Upper lobe of right lung (tissue), 1 donor: Measurements from ENCODE around the gene TRDMT1. TPM values are rescaled to one million over a fixed set of nuclear protein-coding genes. Genes with fewer than 3 reads are reported as not detected.

Source experiments
- ATAC-seq: fragments of 200-7000 bp; cut with Tn5 transposase; one replicate; pipeline ENCODE4 v1.9.1; 2020; ENCODE audit warnings: mild to moderate bottlenecking, moderate library complexity
- DNase-seq: peaks from one replicate; pipeline ENCODE4 v3.0.0-alpha.2; 2020
- H3K27ac ChIP-seq: fragments of 200-600 bp; one replicate; pipeline ENCODE4 v1.8.0; 2022
- H3K27me3 ChIP-seq: fragments of 200-600 bp; one replicate; pipeline ENCODE4 v1.8.0; 2022; ENCODE audit warnings: mild to moderate bottlenecking
- H3K36me3 ChIP-seq: fragments of 200-600 bp; one replicate; pipeline ENCODE4 v1.8.0; 2022
- H3K4me1 ChIP-seq: fragments of 200-600 bp; one replicate; pipeline ENCODE4 v1.8.0; 2022
- H3K4me3 ChIP-seq: fragments of 200-600 bp; one replicate; pipeline ENCODE4 v1.8.0; 2022; ENCODE audit warnings: mild to moderate bottlenecking
- H3K9me3 ChIP-seq: fragments of 200-600 bp; one replicate; pipeline ENCODE4 v1.8.0; 2022
- intact Hi-C: fragments of 100-400 bp; cut with DNase I; formaldehyde crosslinking; loops from one replicate; pipeline ENCODE4 v1.11.0; 2022
- total RNA-seq: library from RNA; stranded (reverse); fragmentation: NEBNext Ultra II Directional; extraction: Animal tissue kit (Norgen Biotek cat#: 25700); gene quantifications from one replicate; pipeline ENCODE4 v1.2.1, GENCODE V29; 2021
- TF ChIP-seq, protein P1 (sequence below): fragments of 200-600 bp; IDR thresholded peaks from one replicate; pipeline ENCODE4 v1.8.0; 2022; ENCODE audit warnings: antibody characterized with exemption
- donor health status: DM: no; HTN: yes; CAD: no; lungs with severe emphysema.

TRDMT1 gene
- total RNA-seq, 1 donor from 2014 or later = 9.2 TPM

GRCh38 chr10:17225808-17226207 is 24.3 kb upstream of the TRDMT1 start:
- TF ChIP-seq, protein P1, sequence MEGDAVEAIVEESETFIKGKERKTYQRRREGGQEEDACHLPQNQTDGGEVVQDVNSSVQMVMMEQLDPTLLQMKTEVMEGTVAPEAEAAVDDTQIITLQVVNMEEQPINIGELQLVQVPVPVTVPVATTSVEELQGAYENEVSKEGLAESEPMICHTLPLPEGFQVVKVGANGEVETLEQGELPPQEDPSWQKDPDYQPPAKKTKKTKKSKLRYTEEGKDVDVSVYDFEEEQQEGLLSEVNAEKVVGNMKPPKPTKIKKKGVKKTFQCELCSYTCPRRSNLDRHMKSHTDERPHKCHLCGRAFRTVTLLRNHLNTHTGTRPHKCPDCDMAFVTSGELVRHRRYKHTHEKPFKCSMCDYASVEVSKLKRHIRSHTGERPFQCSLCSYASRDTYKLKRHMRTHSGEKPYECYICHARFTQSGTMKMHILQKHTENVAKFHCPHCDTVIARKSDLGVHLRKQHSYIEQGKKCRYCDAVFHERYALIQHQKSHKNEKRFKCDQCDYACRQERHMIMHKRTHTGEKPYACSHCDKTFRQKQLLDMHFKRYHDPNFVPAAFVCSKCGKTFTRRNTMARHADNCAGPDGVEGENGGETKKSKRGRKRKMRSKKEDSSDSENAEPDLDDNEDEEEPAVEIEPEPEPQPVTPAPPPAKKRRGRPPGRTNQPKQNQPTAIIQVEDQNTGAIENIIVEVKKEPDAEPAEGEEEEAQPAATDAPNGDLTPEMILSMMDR = no peak
- no peak for DNase-seq
- H3K4me1 ChIP-seq = peaks cover 6% of the 10 kb centered on the region
- ATAC-seq = no peak
- intact Hi-C loops = no loop called here
- H3K36me3 ChIP-seq = peaks cover 2% of the 10 kb centered on the region
- H3K27me3 ChIP-seq = no peaks in the 10 kb centered on the region
- H3K27ac ChIP-seq = no peak overlapping the region
- H3K9me3 ChIP-seq = no peaks in the 10 kb centered on the region
- no peak overlapping the region for H3K4me3 ChIP-seq

DNA sequence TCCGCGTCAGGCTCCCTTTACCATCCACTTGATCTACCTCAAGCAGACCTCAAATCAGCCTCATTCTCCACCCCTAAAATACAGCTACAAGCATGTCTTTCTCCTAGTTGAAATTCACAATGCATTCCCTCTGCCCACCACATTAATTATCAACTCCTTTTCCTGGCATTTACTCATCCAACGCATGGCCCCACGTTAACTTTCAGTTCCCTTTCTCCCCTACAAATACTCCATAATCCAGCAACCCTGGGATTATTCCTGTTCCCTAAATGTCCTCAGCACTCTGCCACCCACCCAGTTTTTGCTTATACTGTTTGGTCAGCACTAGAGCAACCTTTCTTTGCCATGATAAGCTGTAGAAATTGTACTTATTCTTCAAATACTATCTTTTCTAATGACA is 20.9 kb upstream of the TRDMT1 start:
- intact Hi-C loops = no loop called here
- no peaks in the 10 kb centered on the region for H3K36me3 ChIP-seq
- ATAC-seq (peak; percentile 79), DNase-seq (no peak)
- TF ChIP-seq, protein P1 = no peak
- no peaks in the 10 kb centered on the region for H3K9me3 ChIP-seq
- H3K4me1 ChIP-seq = peaks cover 6% of the 10 kb centered on the region
- no peaks in the 10 kb centered on the region for H3K27me3 ChIP-seq
- no peak overlapping the region for H3K4me3 ChIP-seq
- H3K27ac ChIP-seq = no peak overlapping the region

DNA sequence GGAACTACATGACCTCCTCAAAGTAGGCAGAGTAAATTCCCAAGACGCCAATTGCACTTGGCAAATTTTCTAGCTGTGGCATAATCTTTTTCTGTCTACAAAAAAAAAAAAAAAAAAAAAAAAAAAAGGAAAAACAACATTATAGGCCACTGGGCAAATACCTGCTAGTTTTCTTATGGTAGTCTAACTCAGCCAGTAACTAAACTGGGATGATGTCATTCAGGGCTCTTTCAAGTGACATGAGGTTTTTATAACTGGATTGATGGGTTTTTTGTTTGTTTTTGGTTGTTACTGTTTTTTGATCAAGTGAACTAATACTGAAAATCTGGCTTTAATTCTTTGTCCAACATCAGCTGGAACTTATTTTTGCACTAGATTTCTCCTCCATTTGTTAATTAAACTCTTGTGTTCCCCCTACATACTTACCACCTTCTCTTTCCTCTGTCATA is 19.2 kb upstream of the TRDMT1 start:
- intact Hi-C loops = no loop called here
- DNase-seq (no peak), ATAC-seq (no peak)
- Histone ChIP-seq H3K36me3 (no peaks in the 10 kb centered on the region), H3K27me3 (no peaks in the 10 kb centered on the region), H3K9me3 (no peaks in the 10 kb centered on the region), H3K27ac (no peak overlapping the region), H3K4me3 (no peak overlapping the region), H3K4me1 (peaks cover 12% of the 10 kb centered on the region)
- TF ChIP-seq, protein P1 = no peak

GRCh38 chr10:17219024-17219423 is 17.6 kb upstream of the TRDMT1 start:
- ATAC-seq (no peak), DNase-seq (no peak)
- intact Hi-C loops = no loop called here
- Histone ChIP-seq H3K9me3 (no peaks in the 10 kb centered on the region), H3K27ac (no peak overlapping the region), H3K36me3 (no peaks in the 10 kb centered on the region), H3K27me3 (no peaks in the 10 kb centered on the region), H3K4me1 (peaks cover 18% of the 10 kb centered on the region), H3K4me3 (no peak overlapping the region)
- TF ChIP-seq, protein P1 = no peak

- DNase-seq = no peak
- Histone ChIP-seq H3K27ac (peak overlapping the region; percentile 90), H3K4me1 (peaks cover 24% of the 10 kb centered on the region), H3K9me3 (no peaks in the 10 kb centered on the region), H3K4me3 (no peak overlapping the region), H3K36me3 (no peaks in the 10 kb centered on the region), H3K27me3 (no peaks in the 10 kb centered on the region)
- no peak for ATAC-seq
- TF ChIP-seq, protein P1 = no peak
- intact Hi-C loops = no loop called here
Observed at GRCh38 chr10:17217631-17218232, 16.3 kb upstream of the TRDMT1 start.

DNA sequence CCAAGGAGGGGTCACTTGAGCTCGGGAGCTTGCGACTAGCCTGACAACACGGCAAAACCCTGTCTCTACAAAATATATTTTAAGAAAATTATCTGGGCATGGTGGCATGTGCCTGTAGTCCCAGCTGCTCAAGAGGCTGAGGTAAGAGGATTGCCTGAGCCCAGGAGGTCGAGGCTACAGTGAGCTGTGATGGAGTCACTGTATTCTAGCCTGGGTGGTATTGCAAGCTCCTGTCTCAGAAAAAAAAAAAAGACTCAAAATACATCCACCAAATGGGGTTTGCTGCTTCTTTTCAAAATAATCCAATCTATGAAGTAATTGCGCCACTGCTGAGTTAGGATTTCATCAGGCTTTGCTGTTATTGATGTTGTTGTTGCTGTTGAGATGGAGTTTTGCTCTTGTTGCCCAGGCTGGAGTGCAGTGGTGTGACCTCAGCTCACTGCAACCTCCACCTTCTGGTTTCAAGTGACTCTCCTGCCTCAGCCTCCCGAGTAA is 15.5 kb upstream of the TRDMT1 start:
- no peak overlapping the region for H3K4me3 ChIP-seq

More for the DNA sequence above, 15.5 kb upstream of the TRDMT1 start:
- DNase-seq (no peak), ATAC-seq (no peak)
- H3K27me3 ChIP-seq = no peaks in the 10 kb centered on the region
- H3K9me3 ChIP-seq = no peaks in the 10 kb centered on the region
- H3K4me1 ChIP-seq = peaks cover 24% of the 10 kb centered on the region
- no peaks in the 10 kb centered on the region for H3K36me3 ChIP-seq
- H3K27ac ChIP-seq = peak overlapping the region; percentile 90
- TF ChIP-seq, protein P1 = no peak
- intact Hi-C loops = no loop called here
